Lower lobe of right lung (tissue), 2 donors: ENCODE results near the gene OR2V2. TPM values are rescaled to one million over a fixed set of nuclear protein-coding genes. Genes with fewer than 3 reads are reported as not detected.
"Not testable (repeated sequence)": the region's sequence is repeated elsewhere in the genome, so short reads cannot be mapped to it uniquely, and the experiment has no call there.

Source experiments
- ATAC-seq, 2 donors: fragments of 200-7000 bp; cut with Tn5 transposase; one replicate each; pipeline ENCODE4 v1.9.1; 2020 to 2022; ENCODE audit warnings: mild to moderate bottlenecking in 2 of 2, moderate library complexity in 2 of 2
- DNase-seq: peaks from one replicate; pipeline ENCODE4 v3.0.0-alpha.2; 2020
- H3K27ac ChIP-seq: fragments of 200-600 bp; one replicate; pipeline ENCODE4 v1.8.0; 2022
- H3K27me3 ChIP-seq: fragments of 200-600 bp; one replicate; pipeline ENCODE4 v1.8.0; 2022; ENCODE audit warnings: low read depth
- H3K36me3 ChIP-seq: fragments of 200-600 bp; one replicate; pipeline ENCODE4 v1.8.0; 2022; ENCODE audit warnings: mild to moderate bottlenecking
- H3K4me1 ChIP-seq: fragments of 200-600 bp; one replicate; pipeline ENCODE4 v1.8.0; 2022
- H3K4me3 ChIP-seq: fragments of 200-600 bp; one replicate; pipeline ENCODE4 v1.8.0; 2022; ENCODE audit warnings: mild to moderate bottlenecking
- H3K9me3 ChIP-seq: fragments of 200-600 bp; one replicate; pipeline ENCODE4 v1.8.0; 2022
- CTCF ChIP-seq: fragments of 200-600 bp; IDR thresholded peaks from one replicate; pipeline ENCODE4 v1.8.0; 2022; ENCODE audit warnings: antibody characterized with exemption, mild to moderate bottlenecking
- intact Hi-C: fragments of 100-400 bp; cut with DNase I; formaldehyde crosslinking; loops from one replicate; pipeline ENCODE4 v1.11.0; 2022
- total RNA-seq: library from RNA; stranded (reverse); fragmentation: NEBNext Ultra II Directional; extraction: Animal tissue kit (Norgen Biotek cat#: 25700); gene quantifications from one replicate; pipeline ENCODE4 v1.2.1, GENCODE V29; 2021
- donor health status: DM: no; HTN: yes; CAD: no; lungs with severe emphysema.

The OR2V2 gene
- total RNA-seq, 1 donor from 2014 or later: not detected

GRCh38 chr5:181104606-181105390, 42.6 kb upstream of the OR2V2 start:
- H3K4me1 ChIP-seq, DNase-seq, H3K9me3 ChIP-seq, H3K27ac ChIP-seq, H3K4me3 ChIP-seq, ATAC-seq, H3K36me3 ChIP-seq, intact Hi-C loops: not testable (repeated sequence)
- H3K27me3 ChIP-seq: peaks cover 60% of the 10 kb centered on the region

DNA sequence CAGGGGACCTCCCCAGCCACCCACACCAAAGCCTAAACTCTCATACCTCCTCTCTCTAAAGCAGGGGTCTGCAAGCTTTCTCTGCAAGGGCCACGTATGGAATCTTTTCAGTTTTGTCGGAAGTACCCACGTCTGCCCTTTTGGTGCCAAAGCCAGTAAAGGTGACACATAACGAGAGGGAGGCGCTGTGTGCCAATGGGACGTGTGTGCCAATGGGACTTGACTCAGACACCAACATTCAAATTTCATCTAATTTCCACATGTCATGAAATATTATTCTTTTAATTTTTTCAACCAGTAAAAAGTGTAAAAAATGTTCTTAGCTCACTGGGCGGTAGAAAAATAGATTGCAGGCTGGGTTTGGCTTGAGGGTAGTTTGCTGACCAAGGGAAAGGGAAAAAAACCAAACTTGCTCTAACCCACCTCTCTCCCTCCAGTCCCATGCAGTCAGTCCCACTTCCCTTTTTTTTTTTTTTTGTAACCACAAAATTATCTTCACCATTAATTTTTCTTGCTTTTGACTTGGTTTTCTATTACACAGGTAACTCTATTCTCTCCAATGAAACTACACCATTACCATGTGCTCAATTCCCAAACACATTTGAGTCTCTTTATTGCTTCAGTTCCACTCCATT, 41.9 kb upstream of the OR2V2 start:
- intact Hi-C loops: no loop called here
- TF ChIP-seq CTCF: no peak
- Histone ChIP-seq H3K27ac (no peak overlapping the region), H3K36me3 (no peaks in the 10 kb centered on the region), H3K4me1 (no peaks in the 10 kb centered on the region), H3K27me3 (peaks cover 60% of the 10 kb centered on the region), H3K4me3 (no peak overlapping the region), H3K9me3 (no peaks in the 10 kb centered on the region)
- no peak for ATAC-seq
- no peak for DNase-seq

- peaks cover 79% of the 10 kb centered on the region for H3K27me3 ChIP-seq
- no peak overlapping the region for H3K4me3 ChIP-seq
- intact Hi-C loops: no loop called here
- TF ChIP-seq CTCF: no peak
- no peaks in the 10 kb centered on the region for H3K9me3 ChIP-seq
- no peak for DNase-seq
- H3K36me3 ChIP-seq: no peaks in the 10 kb centered on the region
- no peaks in the 10 kb centered on the region for H3K4me1 ChIP-seq
- no peak overlapping the region for H3K27ac ChIP-seq
- no peak for ATAC-seq
These were observed 39.7 kb upstream of the OR2V2 start for GRCh38 chr5:181107699-181108098.

GRCh38 chr5:181108578-181109165, 38.7 kb upstream of the OR2V2 start:
- intact Hi-C loops: no loop called here
- H3K4me3 ChIP-seq: no peak overlapping the region
- no peaks in the 10 kb centered on the region for H3K36me3 ChIP-seq
- ATAC-seq (no peak), DNase-seq (no peak)
- no peaks in the 10 kb centered on the region for H3K9me3 ChIP-seq
- no peak for TF ChIP-seq CTCF
- peaks cover 85% of the 10 kb centered on the region for H3K27me3 ChIP-seq
- H3K27ac ChIP-seq: no peak overlapping the region
- no peaks in the 10 kb centered on the region for H3K4me1 ChIP-seq

DNA sequence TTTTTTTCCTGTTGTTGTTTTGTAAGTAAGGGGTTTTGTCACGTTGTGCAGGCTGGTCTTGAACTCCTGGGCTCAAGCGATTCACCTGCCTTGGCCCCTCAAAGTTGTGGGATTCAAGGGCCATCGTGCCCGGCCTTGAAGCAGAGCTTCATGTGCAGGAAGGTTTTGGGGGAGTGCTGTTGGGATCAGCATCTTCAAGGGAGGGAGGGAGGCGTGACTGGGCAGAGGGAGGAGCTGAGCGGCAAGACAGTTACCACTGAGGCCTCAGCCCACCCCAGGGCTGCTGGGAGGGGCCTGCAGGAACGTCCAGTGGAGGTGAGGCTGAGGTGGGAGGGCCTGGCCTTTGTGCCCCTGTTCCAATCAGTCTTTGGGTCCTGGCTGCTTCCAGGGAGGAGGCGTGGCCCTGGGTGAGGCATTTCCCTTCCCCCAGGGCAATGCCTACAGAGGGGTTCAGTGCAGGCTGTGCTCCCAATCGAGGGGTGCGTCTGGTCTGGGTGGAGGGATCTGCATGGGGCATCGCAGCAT, 37.8 kb upstream of the OR2V2 start:
- DNase-seq (no peak), ATAC-seq (no peak)
- H3K27ac ChIP-seq: no peak overlapping the region
- no peaks in the 10 kb centered on the region for H3K9me3 ChIP-seq
- no peaks in the 10 kb centered on the region for H3K4me1 ChIP-seq
- peaks cover 84% of the 10 kb centered on the region for H3K27me3 ChIP-seq
- no peak for TF ChIP-seq CTCF
- H3K36me3 ChIP-seq: no peaks in the 10 kb centered on the region
- intact Hi-C loops: no loop called here
- H3K4me3 ChIP-seq: no peak overlapping the region

DNA sequence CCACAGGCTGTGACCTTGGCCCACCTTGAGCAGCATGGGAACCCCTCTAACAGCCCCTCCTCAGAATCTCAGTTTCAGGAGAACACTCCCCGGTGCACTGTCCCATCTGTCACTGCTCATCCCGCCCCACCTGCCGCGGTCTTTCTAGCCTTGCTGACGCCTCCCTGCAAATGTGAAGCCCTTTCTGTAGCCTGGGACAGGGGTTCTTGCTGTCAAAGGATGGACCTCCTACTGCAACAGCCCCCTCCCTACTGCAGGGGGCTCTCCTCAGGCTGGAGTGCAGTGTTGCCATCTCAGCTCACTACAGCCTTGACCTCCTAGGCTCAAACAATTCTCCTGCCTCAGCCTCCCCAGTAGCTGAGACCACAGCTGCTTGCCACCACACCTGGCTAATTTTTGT, 36.4 kb upstream of the OR2V2 start:
- DNase-seq (no peak), ATAC-seq (no peak)
- H3K27ac ChIP-seq: no peak overlapping the region
- no peaks in the 10 kb centered on the region for H3K36me3 ChIP-seq
- no peaks in the 10 kb centered on the region for H3K4me1 ChIP-seq
- H3K4me3 ChIP-seq: no peak overlapping the region
- no peaks in the 10 kb centered on the region for H3K9me3 ChIP-seq
- intact Hi-C loops: no loop called here
- peaks cover 87% of the 10 kb centered on the region for H3K27me3 ChIP-seq
- TF ChIP-seq CTCF: no peak
